Neural progenitor cell (in vitro differentiated cells): ENCODE measurements around the gene DTNBP1. TPM values are rescaled to one million over a fixed set of nuclear protein-coding genes. Genes with fewer than 3 reads are reported as not detected.

ENCODE experiments used
- DNase-seq: peaks from one replicate; pipeline ENCODE4 v3.0.0-alpha.2; 2016; ENCODE audit warnings: low spot score
- H2AFZ ChIP-seq: fragments of 200-600 bp; sonication (generic); replicated peaks from 2 replicates; pipeline ENCODE4 v1.6.1; 2016; ENCODE audit warnings: antibody characterized with exemption
- H3F3A ChIP-seq: fragments of 200-600 bp; sonication (generic); 2 replicates; pipeline ENCODE4 v1.6.1; 2016; ENCODE audit warnings: antibody characterized with exemption, low read depth
- H3K27ac ChIP-seq: fragments of 200-600 bp; sonication (generic); 2 replicates; pipeline ENCODE4 v1.5.1; 2016; ENCODE audit warnings: mild to moderate bottlenecking
- H3K27me3 ChIP-seq: fragments of 200-600 bp; sonication (generic); 2 replicates; pipeline ENCODE4 v1.6.1; 2016; ENCODE audit warnings: mild to moderate bottlenecking, moderate library complexity
- H3K36me3 ChIP-seq: fragments of 200-600 bp; sonication (generic); 2 replicates; pipeline ENCODE4 v1.5.1; 2016
- H3K4me1 ChIP-seq: fragments of 200-600 bp; sonication (generic); 2 replicates; pipeline ENCODE4 v1.6.1; 2016; ENCODE audit warnings: mixed run types
- H3K4me2 ChIP-seq: fragments of 200-600 bp; sonication (generic); 2 replicates; pipeline ENCODE4 v1.6.1; 2016
- H3K4me3 ChIP-seq: fragments of 200-600 bp; sonication (generic); 2 replicates; pipeline ENCODE4 v1.5.1; 2016
- H3K79me2 ChIP-seq: fragments of 200-600 bp; sonication (generic); 2 replicates; pipeline ENCODE4 v1.6.1; 2016; ENCODE audit warnings: low read depth
- H3K9ac ChIP-seq: fragments of 200-600 bp; sonication (generic); 2 replicates; pipeline ENCODE4 v1.6.1; 2016
- H3K9me3 ChIP-seq: fragments of 200-600 bp; sonication (generic); 2 replicates; pipeline ENCODE4 v1.5.1; 2016; ENCODE audit warnings: low read depth
- H4K20me1 ChIP-seq: fragments of 200-600 bp; sonication (generic); 2 replicates; pipeline ENCODE4 v1.6.1; 2016; ENCODE audit warnings: low read depth
- H3K27ac Mint-ChIP-seq: 3 replicates; pipeline ENCODE4 v1.8.0; 2021; ENCODE audit warnings: mixed read lengths
- H3K27me3 Mint-ChIP-seq: 2 replicates; pipeline ENCODE4 v1.8.0; 2022; ENCODE audit warnings: low read depth, mild to moderate bottlenecking, inconsistent platforms, moderate library complexity, mixed read lengths; ENCODE audit not compliant: insufficient read depth
- H3K36me3 Mint-ChIP-seq: 3 replicates; pipeline ENCODE4 v1.8.0; 2021; ENCODE audit warnings: mixed read lengths
- H3K4me1 Mint-ChIP-seq: 3 replicates; pipeline ENCODE4 v1.8.0; 2021; ENCODE audit warnings: mixed read lengths
- H3K4me3 Mint-ChIP-seq: 3 replicates; pipeline ENCODE4 v1.8.0; 2021; ENCODE audit warnings: mild to moderate bottlenecking, moderate library complexity, mixed read lengths
- H3K9me3 Mint-ChIP-seq: 3 replicates; pipeline ENCODE4 v1.8.0; 2020; ENCODE audit warnings: mixed read lengths
- EZH2 ChIP-seq: fragments of 200-600 bp; sonication (generic); IDR thresholded peaks from 2 replicates; pipeline ENCODE4 v1.6.1; 2017; ENCODE audit warnings: antibody characterized with exemption, mild to moderate bottlenecking, moderate library complexity
- EZH2phosphoT487 ChIP-seq: fragments of 200-600 bp; sonication (generic); IDR thresholded peaks from 2 replicates; pipeline ENCODE4 v1.6.1; 2017; ENCODE audit warnings: antibody characterized with exemption
- total RNA-seq: library from RNA; depleted of rRNA; stranded (reverse); fragments of >200 nt; gene quantifications from 2 replicates; pipeline ENCODE4 v1.2.3, GENCODE V29; 2015; ENCODE audit warnings: low replicate concordance
- TF ChIP-seq, protein P1 (sequence below): fragments of 200-600 bp; sonication (generic); IDR thresholded peaks from 2 replicates; pipeline ENCODE4 v1.5.1; 2017; ENCODE audit warnings: antibody characterized with exemption, mild to moderate bottlenecking

The DTNBP1 gene
- total RNA-seq, 1 donor from 2014 or later, result 4.5 TPM

DNA sequence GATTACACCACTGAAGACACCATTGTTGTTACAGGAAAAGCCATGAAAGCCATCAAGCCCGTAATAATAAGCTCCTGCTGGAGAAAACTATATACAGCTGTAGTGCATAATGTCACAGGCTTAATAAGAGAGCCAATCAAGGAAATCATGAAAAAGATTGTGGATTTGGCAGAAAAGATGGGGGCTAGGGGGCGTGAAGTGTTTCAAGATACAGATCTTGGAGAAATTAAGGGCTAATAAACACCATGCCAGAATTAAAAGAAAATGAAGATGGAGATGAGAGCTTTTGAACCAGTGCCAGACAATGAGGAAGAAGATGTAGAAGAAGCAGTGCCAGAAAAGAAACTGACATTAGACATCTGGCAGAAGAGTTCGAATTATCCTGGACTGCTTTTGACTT, 43.2 kb upstream of the DTNBP1 start:
- no peaks in the 10 kb centered on the region for H4K20me1 ChIP-seq
- H3K36me3 ChIP-seq, result no peaks in the 10 kb centered on the region
- Mint-ChIP-seq H3K9me3 (peaks cover 6% of the 10 kb centered on the region), H3K36me3 (no peaks in the 10 kb centered on the region), H3K4me1 (no peaks in the 10 kb centered on the region), H3K4me3 (no peak overlapping the region), H3K27me3 (peaks cover 4% of the 10 kb centered on the region), H3K27ac (no peak overlapping the region)
- DNase-seq, result no peak
- H3K4me2 ChIP-seq, result peak overlapping the region; percentile 19
- H3K9me3 ChIP-seq, result no peaks in the 10 kb centered on the region
- H3K27me3 ChIP-seq, result no peaks in the 10 kb centered on the region
- TF ChIP-seq, protein P1, sequence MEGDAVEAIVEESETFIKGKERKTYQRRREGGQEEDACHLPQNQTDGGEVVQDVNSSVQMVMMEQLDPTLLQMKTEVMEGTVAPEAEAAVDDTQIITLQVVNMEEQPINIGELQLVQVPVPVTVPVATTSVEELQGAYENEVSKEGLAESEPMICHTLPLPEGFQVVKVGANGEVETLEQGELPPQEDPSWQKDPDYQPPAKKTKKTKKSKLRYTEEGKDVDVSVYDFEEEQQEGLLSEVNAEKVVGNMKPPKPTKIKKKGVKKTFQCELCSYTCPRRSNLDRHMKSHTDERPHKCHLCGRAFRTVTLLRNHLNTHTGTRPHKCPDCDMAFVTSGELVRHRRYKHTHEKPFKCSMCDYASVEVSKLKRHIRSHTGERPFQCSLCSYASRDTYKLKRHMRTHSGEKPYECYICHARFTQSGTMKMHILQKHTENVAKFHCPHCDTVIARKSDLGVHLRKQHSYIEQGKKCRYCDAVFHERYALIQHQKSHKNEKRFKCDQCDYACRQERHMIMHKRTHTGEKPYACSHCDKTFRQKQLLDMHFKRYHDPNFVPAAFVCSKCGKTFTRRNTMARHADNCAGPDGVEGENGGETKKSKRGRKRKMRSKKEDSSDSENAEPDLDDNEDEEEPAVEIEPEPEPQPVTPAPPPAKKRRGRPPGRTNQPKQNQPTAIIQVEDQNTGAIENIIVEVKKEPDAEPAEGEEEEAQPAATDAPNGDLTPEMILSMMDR, result no peak
- no peak for TF ChIP-seq EZH2
- no peak for TF ChIP-seq EZH2phosphoT487
- no peaks in the 10 kb centered on the region for H3K79me2 ChIP-seq
- no peak overlapping the region for H3K9ac ChIP-seq
- no peaks in the 10 kb centered on the region for H3F3A ChIP-seq
- H2AFZ ChIP-seq, result no peak overlapping the region
- H3K27ac ChIP-seq, result no peak overlapping the region
- H3K4me3 ChIP-seq, result no peak overlapping the region
- peaks cover 9% of the 10 kb centered on the region for H3K4me1 ChIP-seq

GRCh38 chr6:15698471-15698870, 35.6 kb upstream of the DTNBP1 start:
- no peak overlapping the region for H3K4me2 ChIP-seq
- no peaks in the 10 kb centered on the region for H3F3A ChIP-seq
- no peaks in the 10 kb centered on the region for H3K79me2 ChIP-seq
- Mint-ChIP-seq H3K27me3 (no peaks in the 10 kb centered on the region), H3K4me1 (no peaks in the 10 kb centered on the region), H3K9me3 (peaks cover 7% of the 10 kb centered on the region), H3K36me3 (no peaks in the 10 kb centered on the region), H3K4me3 (no peak overlapping the region), H3K27ac (no peak overlapping the region)
- TF ChIP-seq EZH2 (no peak), EZH2phosphoT487 (no peak)
- TF ChIP-seq, protein P1, result no peak
- DNase-seq, result no peak
- H3K27me3 ChIP-seq, result no peaks in the 10 kb centered on the region
- H2AFZ ChIP-seq, result no peak overlapping the region
- H3K36me3 ChIP-seq, result no peaks in the 10 kb centered on the region
- H3K27ac ChIP-seq, result no peak overlapping the region
- no peaks in the 10 kb centered on the region for H3K9me3 ChIP-seq
- no peak overlapping the region for H3K4me3 ChIP-seq
- H3K9ac ChIP-seq, result no peak overlapping the region
- no peaks in the 10 kb centered on the region for H3K4me1 ChIP-seq
- no peaks in the 10 kb centered on the region for H4K20me1 ChIP-seq

DNA sequence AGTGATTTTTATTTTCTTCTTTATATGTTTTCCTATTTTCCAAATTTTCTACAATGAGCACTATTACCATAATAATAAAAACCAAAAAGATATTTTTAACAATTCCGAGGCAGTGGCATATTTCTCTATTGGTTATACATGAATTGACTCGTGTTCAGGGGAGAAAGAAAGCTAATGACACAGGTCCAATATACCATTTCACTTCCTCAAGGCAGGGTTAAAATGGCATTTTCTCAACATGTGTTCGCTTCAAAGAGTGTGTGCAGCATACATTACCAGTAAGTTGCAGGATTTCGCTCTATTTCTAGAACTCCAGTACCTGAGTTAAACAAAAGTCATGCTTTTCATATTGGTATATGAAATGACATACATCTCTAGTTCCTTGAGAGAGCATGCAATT, 35.1 kb upstream of the DTNBP1 start:
- Histone ChIP-seq H2AFZ (no peak overlapping the region), H4K20me1 (no peaks in the 10 kb centered on the region), H3K4me3 (no peak overlapping the region), H3K27me3 (no peaks in the 10 kb centered on the region), H3K9ac (no peak overlapping the region), H3K9me3 (no peaks in the 10 kb centered on the region), H3K36me3 (no peaks in the 10 kb centered on the region), H3F3A (no peaks in the 10 kb centered on the region), H3K4me1 (no peaks in the 10 kb centered on the region), H3K79me2 (no peaks in the 10 kb centered on the region), H3K27ac (no peak overlapping the region), H3K4me2 (no peak overlapping the region)
- Mint-ChIP-seq H3K27me3 (no peaks in the 10 kb centered on the region), H3K4me3 (no peak overlapping the region), H3K36me3 (no peaks in the 10 kb centered on the region), H3K4me1 (no peaks in the 10 kb centered on the region), H3K27ac (no peak overlapping the region), H3K9me3 (peaks cover 4% of the 10 kb centered on the region)
- TF ChIP-seq EZH2 (no peak), EZH2phosphoT487 (no peak)
- TF ChIP-seq, protein P1, result no peak
- DNase-seq, result no peak
